Coronary artery (tissue), 2 donors: ENCODE data around the gene ZFP62.

Experiments used
- DNase-seq: peaks from one replicate; pipeline ENCODE4 v3.0.0-alpha.2; 2017; ENCODE audit warnings: low spot score
- H3K27ac ChIP-seq, 2 donors: fragments of 200-600 bp; sonication (generic); one replicate each; pipeline ENCODE4 v1.5.1; 2016 to 2019
- H3K4me3 ChIP-seq: fragments of 200-600 bp; sonication (generic); 2 replicates; pipeline ENCODE4 v1.5.1; 2016; ENCODE audit warnings: mild to moderate bottlenecking, moderate library complexity
- TF ChIP-seq, protein P1 (sequence below): fragments of 200-600 bp; sonication (generic); IDR thresholded peaks from one replicate; pipeline ENCODE4 v1.5.1; 2019; ENCODE audit warnings: antibody characterized with exemption

ZFP62 gene

DNA sequence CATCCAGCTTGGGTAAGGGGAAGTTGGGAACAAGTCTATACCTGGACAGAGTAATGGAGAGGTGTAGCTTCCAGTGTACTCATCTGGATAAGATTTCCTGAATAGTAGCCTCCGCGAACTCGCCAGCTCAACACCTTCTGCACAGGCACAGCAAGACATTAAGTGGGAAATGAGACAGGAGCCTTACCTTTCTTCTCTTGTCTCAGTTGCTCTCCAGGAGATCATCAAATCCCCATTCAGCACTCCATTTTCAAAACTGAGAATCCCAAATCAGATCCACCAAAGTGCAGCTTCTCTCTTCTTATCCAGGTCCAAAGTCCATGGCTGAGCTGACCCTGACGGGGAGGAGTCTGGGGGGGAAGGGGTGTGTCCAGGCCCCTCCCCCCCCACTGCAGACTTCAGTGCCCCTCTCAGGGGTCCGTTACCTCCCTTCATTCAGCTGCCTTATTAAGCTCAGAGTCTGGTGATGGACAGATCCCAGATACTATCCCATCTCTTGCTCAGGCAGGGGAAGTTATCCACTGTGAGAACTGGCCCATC is 52.5 kb downstream of the ZFP62 start:
- peak overlapping the region; percentile 31 to 70 for H3K27ac ChIP-seq
- peak overlapping the region; percentile 91 for H3K4me3 ChIP-seq
- no peak for DNase-seq
- TF ChIP-seq, protein P1, sequence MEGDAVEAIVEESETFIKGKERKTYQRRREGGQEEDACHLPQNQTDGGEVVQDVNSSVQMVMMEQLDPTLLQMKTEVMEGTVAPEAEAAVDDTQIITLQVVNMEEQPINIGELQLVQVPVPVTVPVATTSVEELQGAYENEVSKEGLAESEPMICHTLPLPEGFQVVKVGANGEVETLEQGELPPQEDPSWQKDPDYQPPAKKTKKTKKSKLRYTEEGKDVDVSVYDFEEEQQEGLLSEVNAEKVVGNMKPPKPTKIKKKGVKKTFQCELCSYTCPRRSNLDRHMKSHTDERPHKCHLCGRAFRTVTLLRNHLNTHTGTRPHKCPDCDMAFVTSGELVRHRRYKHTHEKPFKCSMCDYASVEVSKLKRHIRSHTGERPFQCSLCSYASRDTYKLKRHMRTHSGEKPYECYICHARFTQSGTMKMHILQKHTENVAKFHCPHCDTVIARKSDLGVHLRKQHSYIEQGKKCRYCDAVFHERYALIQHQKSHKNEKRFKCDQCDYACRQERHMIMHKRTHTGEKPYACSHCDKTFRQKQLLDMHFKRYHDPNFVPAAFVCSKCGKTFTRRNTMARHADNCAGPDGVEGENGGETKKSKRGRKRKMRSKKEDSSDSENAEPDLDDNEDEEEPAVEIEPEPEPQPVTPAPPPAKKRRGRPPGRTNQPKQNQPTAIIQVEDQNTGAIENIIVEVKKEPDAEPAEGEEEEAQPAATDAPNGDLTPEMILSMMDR: no peak

DNA sequence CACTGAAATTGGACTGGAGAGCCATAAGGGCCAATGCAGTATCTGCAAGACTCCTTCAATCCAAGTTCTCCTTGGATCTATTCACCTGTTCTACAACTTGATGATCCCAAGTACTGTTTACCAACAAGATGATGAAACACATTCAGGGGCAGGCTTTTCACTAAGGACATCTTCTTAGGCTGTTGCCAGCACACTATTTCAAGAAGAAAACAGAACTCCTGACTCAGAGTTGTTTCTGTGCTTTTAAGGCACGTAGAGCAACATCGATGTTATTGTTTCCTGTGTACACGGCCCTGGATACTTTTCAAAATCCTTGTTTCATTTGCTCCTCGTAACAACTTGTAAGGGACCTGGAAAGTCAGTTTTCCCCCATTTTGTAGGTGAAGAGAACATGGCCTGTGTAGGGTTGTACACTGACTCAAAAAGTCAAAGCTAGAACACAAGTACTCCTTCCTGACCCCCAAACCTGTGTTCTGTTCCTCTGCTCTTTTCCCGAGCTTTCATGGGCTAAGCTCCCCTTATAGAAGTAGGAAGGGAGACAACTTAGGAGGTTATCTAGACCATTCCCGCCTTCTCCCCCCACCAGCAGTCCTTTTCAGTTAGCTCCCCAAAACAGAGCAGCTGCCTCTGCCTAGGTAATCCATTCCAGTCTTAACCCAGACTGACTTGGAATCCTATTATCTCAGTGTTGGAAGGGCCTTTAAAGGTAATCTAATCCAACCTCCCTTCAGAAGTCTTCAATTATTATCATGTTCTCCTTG is 53.2 kb downstream of the ZFP62 start:
- DNase-seq: no peak
- Histone ChIP-seq H3K27ac (peak overlapping the region; percentile 12 to 70), H3K4me3 (peak overlapping the region; percentile 91)
- TF ChIP-seq, protein P1: no peak

DNA sequence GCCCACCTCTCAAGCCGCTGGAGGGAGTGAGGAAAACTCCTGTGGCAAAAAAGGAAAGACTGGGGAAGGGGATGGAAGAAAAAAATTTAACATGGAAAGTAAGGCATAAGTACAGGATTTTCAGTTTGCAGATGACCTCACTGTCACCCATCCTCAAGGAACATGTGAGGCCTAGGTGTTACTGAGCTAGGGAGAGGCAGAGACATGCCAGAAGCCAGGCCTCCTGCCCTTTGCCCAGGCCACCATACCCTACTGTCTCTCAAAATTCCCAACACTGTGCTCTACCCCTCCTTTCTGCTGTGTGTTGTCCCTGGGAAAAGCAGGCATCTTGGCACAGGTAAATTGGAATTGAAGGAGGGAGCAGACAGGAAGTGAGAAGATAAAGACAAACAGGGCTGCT is 54.0 kb downstream of the ZFP62 start:
- TF ChIP-seq, protein P1: no peak
- DNase-seq: no peak
- H3K4me3 ChIP-seq: peak overlapping the region; percentile 91
- peak overlapping the region in 1 of 2 donors; percentile 70 for H3K27ac ChIP-seq

DNA sequence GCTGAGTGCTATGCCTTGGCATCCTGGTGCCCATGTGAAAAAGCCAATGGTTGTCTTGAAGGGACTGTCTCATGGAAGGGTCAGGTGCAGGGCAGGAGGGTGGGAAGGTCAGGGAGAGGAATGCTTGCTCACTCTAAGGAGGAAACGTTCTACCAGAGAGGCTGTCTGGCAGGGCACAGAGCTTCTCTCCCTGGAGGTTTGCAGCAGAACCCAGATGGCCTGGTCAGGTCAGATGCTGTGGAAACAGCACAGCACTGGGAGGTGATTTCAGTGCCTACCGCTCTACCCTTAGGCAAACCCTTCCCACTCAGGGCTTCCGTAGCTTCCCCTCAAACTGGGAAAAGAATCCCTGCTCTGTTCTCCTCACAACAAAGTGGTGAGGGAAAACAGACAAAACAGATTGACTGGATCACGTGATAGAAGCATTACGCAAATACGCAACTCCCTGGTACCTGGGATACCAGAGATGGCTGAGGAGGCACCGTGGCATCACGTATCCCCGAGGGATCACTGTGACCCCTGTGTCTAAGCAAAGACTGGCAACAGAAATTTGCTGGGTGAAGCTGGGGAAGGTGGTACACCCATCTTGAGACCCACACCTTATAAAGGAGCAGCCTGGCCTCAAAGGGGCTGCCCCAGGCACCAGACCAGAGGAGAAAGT is 54.6 kb downstream of the ZFP62 start:
- Histone ChIP-seq H3K27ac (peak overlapping the region; percentile 19 to 70), H3K4me3 (peak overlapping the region; percentile 91)
- TF ChIP-seq, protein P1: no peak
- DNase-seq: no peak

DNA sequence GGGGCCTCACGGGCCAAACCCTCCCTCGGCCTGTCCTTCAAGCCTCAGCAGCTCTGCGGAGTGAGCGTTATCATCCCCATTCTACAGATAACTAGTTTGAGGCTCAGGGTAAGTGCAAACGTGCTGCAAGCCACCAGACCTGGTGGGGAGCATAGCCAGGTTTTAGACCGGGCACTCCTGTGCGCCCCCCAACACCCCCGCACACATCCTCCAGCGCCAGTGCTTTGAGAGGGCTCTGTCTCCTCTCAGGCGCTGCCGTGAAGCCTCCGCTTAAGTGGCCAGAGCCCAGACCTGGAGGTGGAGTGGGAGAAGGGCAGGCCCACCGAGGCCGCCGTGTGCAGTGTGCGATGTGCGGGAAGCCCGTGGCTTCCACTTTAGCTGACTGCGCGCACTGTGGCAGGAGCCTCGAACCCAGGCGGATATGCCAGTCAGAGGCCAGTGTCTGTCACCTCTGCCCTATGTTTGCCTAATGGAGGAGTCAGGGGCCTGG is 56.9 kb downstream of the ZFP62 start:
- no peak for DNase-seq
- peak overlapping the region; percentile 99 to 100 for H3K27ac ChIP-seq
- TF ChIP-seq, protein P1: no peak
- peak overlapping the region; percentile 97 for H3K4me3 ChIP-seq

DNA sequence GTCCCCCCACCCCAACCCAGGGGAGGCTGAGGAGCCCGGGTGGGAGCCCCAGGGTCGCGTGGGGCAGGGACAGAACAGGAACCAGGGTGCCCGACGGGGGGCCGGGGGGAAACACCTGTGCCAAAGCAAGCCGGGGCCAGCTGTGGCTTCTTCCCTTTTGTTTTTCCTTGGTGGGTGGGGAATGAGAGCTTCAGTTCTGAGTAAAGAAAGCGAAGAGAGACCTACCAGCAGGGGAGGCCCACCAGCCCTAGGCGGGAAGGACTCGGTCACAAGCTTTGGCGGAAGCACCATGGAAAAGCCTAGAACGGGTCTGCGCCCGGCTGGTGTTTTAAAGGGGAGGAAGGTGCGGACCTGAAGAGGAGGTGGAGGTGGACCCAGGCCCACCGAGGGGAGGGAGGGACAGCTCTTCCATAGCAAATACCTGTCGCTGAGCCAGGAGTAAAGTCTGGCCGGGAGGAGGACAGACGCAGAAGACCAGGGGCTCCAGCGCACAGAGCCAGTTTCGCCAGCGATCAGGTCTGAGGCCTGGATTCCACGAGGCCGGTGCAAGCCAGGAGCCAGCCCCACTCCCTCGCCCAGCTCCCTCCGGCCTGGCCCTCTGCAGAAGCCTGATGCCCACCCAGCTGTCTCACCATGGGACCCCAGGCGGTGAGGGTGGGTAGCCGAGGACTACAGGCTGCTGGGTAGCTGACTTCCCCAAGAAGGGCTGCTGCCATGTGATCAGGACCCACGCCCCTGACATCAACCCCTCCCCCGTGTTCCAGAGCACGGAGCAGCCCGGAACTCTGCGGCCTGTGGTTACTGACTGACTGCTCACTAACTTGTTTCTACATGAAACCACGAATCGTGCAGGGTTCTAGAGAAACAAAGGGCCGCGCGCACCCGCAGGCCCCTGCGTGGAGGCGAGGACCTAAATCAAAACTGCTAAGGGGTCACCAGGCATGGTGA is 57.6 kb downstream of the ZFP62 start:
- H3K4me3 ChIP-seq: peak overlapping the region; percentile 97
- TF ChIP-seq, protein P1: no peak
- peak overlapping the region; percentile 99 to 100 for H3K27ac ChIP-seq
- no peak for DNase-seq
